BLaER1 (cell line): ENCODE measurements around the gene OTOGL.
"Not testable (repeated sequence)": the region's sequence is repeated elsewhere in the genome, so short reads cannot be mapped to it uniquely, and the experiment has no call there.

Experiments used
- H3K27ac ChIP-seq: shearing (Covaris generic); formaldehyde crosslinking; 2 replicates; pipeline ENCODE4 v1.8.1; 2022
- H3K27me3 ChIP-seq: shearing (Covaris generic); formaldehyde crosslinking; 2 replicates; pipeline ENCODE4 v1.8.1; 2022
- H3K36me3 ChIP-seq: shearing (Covaris generic); formaldehyde crosslinking; 2 replicates; pipeline ENCODE4 v1.8.1; 2022
- H3K4me1 ChIP-seq: shearing (Covaris generic); formaldehyde crosslinking; 2 replicates; pipeline ENCODE4 v1.8.1; 2022
- H3K4me2 ChIP-seq: shearing (Covaris generic); formaldehyde crosslinking; 2 replicates; pipeline ENCODE4 v1.8.1; 2022
- H3K4me3 ChIP-seq: shearing (Covaris generic); formaldehyde crosslinking; 2 replicates; pipeline ENCODE4 v1.8.1; 2022
- H3K9ac ChIP-seq: shearing (Covaris generic); formaldehyde crosslinking; 2 replicates; pipeline ENCODE4 v1.8.1; 2022
- H3K9me3 ChIP-seq: shearing (Covaris generic); formaldehyde crosslinking; 2 replicates; pipeline ENCODE4 v1.8.1; 2022
- H4K20me1 ChIP-seq: shearing (Covaris generic); formaldehyde crosslinking; 2 replicates; pipeline ENCODE4 v1.8.1; 2022
- Cebpa-rat ChIP-seq: shearing (Covaris generic); IDR thresholded peaks from 2 replicates; pipeline ENCODE4 v1.8.1; 2022

The OTOGL gene

GRCh38 chr12:80241576-80242273 lies 142.4 kb downstream of the OTOGL start:
- H3K4me1 ChIP-seq, result no peaks in the 10 kb centered on the region
- no peak overlapping the region for H3K9ac ChIP-seq
- H3K9me3 ChIP-seq, result no peaks in the 10 kb centered on the region
- H3K27me3 ChIP-seq, result no peaks in the 10 kb centered on the region
- TF ChIP-seq Cebpa-rat, result no peak
- no peak overlapping the region for H3K27ac ChIP-seq
- H3K4me2 ChIP-seq, result no peak overlapping the region
- no peaks in the 10 kb centered on the region for H4K20me1 ChIP-seq
- H3K36me3 ChIP-seq, result no peaks in the 10 kb centered on the region
- no peak overlapping the region for H3K4me3 ChIP-seq

GRCh38 chr12:80242321-80242720 lies 143.0 kb downstream of the OTOGL start:
- Histone ChIP-seq H3K4me2 (no peak overlapping the region), H3K4me1 (no peaks in the 10 kb centered on the region), H3K27ac (no peak overlapping the region)

GRCh38 chr12:80249581-80249980 lies 150.2 kb downstream of the OTOGL start:
- not testable (repeated sequence) for H3K9me3 ChIP-seq, H3K4me2 ChIP-seq, H4K20me1 ChIP-seq, H3K36me3 ChIP-seq, H3K4me1 ChIP-seq, H3K9ac ChIP-seq, H3K27me3 ChIP-seq, H3K27ac ChIP-seq, H3K4me3 ChIP-seq

More at GRCh38 chr12:80242321-80242720, 143.0 kb downstream of the OTOGL start:
- H3K9me3 ChIP-seq, result no peaks in the 10 kb centered on the region
- TF ChIP-seq Cebpa-rat, result no peak
- H3K9ac ChIP-seq, result no peak overlapping the region
- no peaks in the 10 kb centered on the region for H3K27me3 ChIP-seq
- H3K4me3 ChIP-seq, result no peak overlapping the region
- H4K20me1 ChIP-seq, result no peaks in the 10 kb centered on the region
- no peaks in the 10 kb centered on the region for H3K36me3 ChIP-seq

- no peak overlapping the region for H3K4me2 ChIP-seq
- no peak for TF ChIP-seq Cebpa-rat
These were observed 158.6 kb downstream of the OTOGL start for GRCh38 chr12:80257920-80258319.

GRCh38 chr12:80260269-80260668 lies 160.9 kb downstream of the OTOGL start:
- Histone ChIP-seq H3K27me3 (no peaks in the 10 kb centered on the region), H3K9me3 (no peaks in the 10 kb centered on the region), H3K27ac (no peak overlapping the region), H3K36me3 (no peaks in the 10 kb centered on the region), H3K4me2 (no peak overlapping the region), H3K4me3 (no peak overlapping the region), H4K20me1 (no peaks in the 10 kb centered on the region), H3K4me1 (no peaks in the 10 kb centered on the region), H3K9ac (no peak overlapping the region)
- no peak for TF ChIP-seq Cebpa-rat

More at GRCh38 chr12:80257920-80258319, 158.6 kb downstream of the OTOGL start:
- no peak overlapping the region for H3K27ac ChIP-seq
- H3K9me3 ChIP-seq, result no peaks in the 10 kb centered on the region
- H3K4me3 ChIP-seq, result no peak overlapping the region
- no peaks in the 10 kb centered on the region for H3K36me3 ChIP-seq
- no peak overlapping the region for H3K9ac ChIP-seq
- H3K4me1 ChIP-seq, result no peaks in the 10 kb centered on the region
- H4K20me1 ChIP-seq, result no peaks in the 10 kb centered on the region
- H3K27me3 ChIP-seq, result no peaks in the 10 kb centered on the region

- Histone ChIP-seq H3K9ac (no peak overlapping the region), H3K27ac (no peak overlapping the region), H3K27me3 (no peaks in the 10 kb centered on the region), H4K20me1 (no peaks in the 10 kb centered on the region), H3K4me2 (no peak overlapping the region), H3K4me1 (no peaks in the 10 kb centered on the region), H3K36me3 (no peaks in the 10 kb centered on the region), H3K9me3 (no peaks in the 10 kb centered on the region), H3K4me3 (no peak overlapping the region)
- no peak for TF ChIP-seq Cebpa-rat
These were observed 162.1 kb downstream of the OTOGL start for GRCh38 chr12:80261403-80261802.

- no peaks in the 10 kb centered on the region for H3K4me1 ChIP-seq
- H3K4me2 ChIP-seq, result no peak overlapping the region
- H4K20me1 ChIP-seq, result no peaks in the 10 kb centered on the region
- H3K9ac ChIP-seq, result no peak overlapping the region
- no peak overlapping the region for H3K27ac ChIP-seq
- no peaks in the 10 kb centered on the region for H3K9me3 ChIP-seq
- no peak for TF ChIP-seq Cebpa-rat
- H3K4me3 ChIP-seq, result no peak overlapping the region
- H3K27me3 ChIP-seq, result no peaks in the 10 kb centered on the region
- no peaks in the 10 kb centered on the region for H3K36me3 ChIP-seq
These were observed 163.0 kb downstream of the OTOGL start for GRCh38 chr12:80262346-80262745.

- H3K9me3 ChIP-seq, result no peaks in the 10 kb centered on the region
- no peak overlapping the region for H3K4me3 ChIP-seq
- no peak overlapping the region for H3K27ac ChIP-seq
- TF ChIP-seq Cebpa-rat, result no peak
- no peak overlapping the region for H3K4me2 ChIP-seq
- no peaks in the 10 kb centered on the region for H4K20me1 ChIP-seq
- no peak overlapping the region for H3K9ac ChIP-seq
- H3K27me3 ChIP-seq, result no peaks in the 10 kb centered on the region
- no peaks in the 10 kb centered on the region for H3K4me1 ChIP-seq
- no peaks in the 10 kb centered on the region for H3K36me3 ChIP-seq
These were observed 163.4 kb downstream of the OTOGL start for GRCh38 chr12:80262771-80263170.

- no peak overlapping the region for H3K27ac ChIP-seq
- H3K27me3 ChIP-seq, result no peaks in the 10 kb centered on the region
- H3K36me3 ChIP-seq, result no peaks in the 10 kb centered on the region
- no peak overlapping the region for H3K4me3 ChIP-seq
- H3K9ac ChIP-seq, result no peak overlapping the region
- no peaks in the 10 kb centered on the region for H3K4me1 ChIP-seq
- TF ChIP-seq Cebpa-rat, result no peak
- H3K4me2 ChIP-seq, result no peak overlapping the region
- H3K9me3 ChIP-seq, result no peaks in the 10 kb centered on the region
- H4K20me1 ChIP-seq, result no peaks in the 10 kb centered on the region
These were observed 165.0 kb downstream of the OTOGL start for GRCh38 chr12:80264386-80264785.

GRCh38 chr12:80264891-80265290 lies 165.6 kb downstream of the OTOGL start:
- no peak overlapping the region for H3K4me2 ChIP-seq
- no peaks in the 10 kb centered on the region for H3K27me3 ChIP-seq
- H3K9ac ChIP-seq, result no peak overlapping the region
- H3K4me3 ChIP-seq, result no peak overlapping the region
- H3K27ac ChIP-seq, result no peak overlapping the region
- no peaks in the 10 kb centered on the region for H4K20me1 ChIP-seq
- H3K9me3 ChIP-seq, result no peaks in the 10 kb centered on the region
- H3K4me1 ChIP-seq, result no peaks in the 10 kb centered on the region
- H3K36me3 ChIP-seq, result no peaks in the 10 kb centered on the region
- TF ChIP-seq Cebpa-rat, result no peak
